K562 (cell line): ENCODE data around the gene FBLN7. TPM values are rescaled to one million over a fixed set of nuclear protein-coding genes. Genes with fewer than 3 reads are reported as not detected.

Source experiments
- ATAC-seq: fragments of 200-7000 bp; cut with Tn5 transposase; 3 replicates; pipeline ENCODE4 v1.9.1; 2020; ENCODE audit warnings: moderate library complexity
- BruUV-seq: library from RNA; stranded (reverse); fragments of 400-500 nt; replicated peaks from 2 replicates; lab custom pipeline; 2021; lab: Mats Ljungman, UMichigan
- CTCF ChIA-PET: fragments of 300-600 bp; formaldehyde crosslinking; extraction: SDS; loops from one replicate; lab custom pipeline; 2021; ENCODE audit warnings: low intra/inter-chr PET ratio; lab: Yijun Ruan, JAX
- POLR2A ChIA-PET: fragments of 300-600, 350-650 bp; sonication (Branson Sonifier 250); formaldehyde crosslinking; extraction: SDS; loops from one replicate; lab custom pipeline; 2021; ENCODE audit warnings: antibody characterized with exemption, inconsistent platforms; lab: Yijun Ruan, JAX
- DNase-seq, 4 experiments: peaks; one replicate each; pipeline versions ENCODE4 v3.0.0 to v3.0.0-alpha.2; 2011 to 2018; ENCODE audit warnings: low spot score in 3 of 4, mixed read lengths in 3 of 4; ENCODE audit errors: extremely low read depth in 1 of 4
- FAIRE-seq: peaks from 2 replicates; lab custom pipeline; 2011; peaks lifted over from hg19 to GRCh38; lab: Jason Lieb, UNC
- H2AFZ ChIP-seq: 2 replicates; pipeline ENCODE4 v1.6.0; 2011; ENCODE audit warnings: low read depth, low read length, control low read depth, inconsistent platforms
- H3K27ac ChIP-seq: fragments of 200-600 bp; 3 replicates; pipeline ENCODE4 v1.8.0; 2011; ENCODE audit warnings: low read depth, mild to moderate bottlenecking, control low read depth, inconsistent platforms, low read length, moderate library complexity, mixed read lengths; ENCODE audit errors: extremely low read depth
- H3K27me3 ChIP-seq, 2 experiments: fragments of 300-600 bp in 1 of 2; 2 replicates in 1 of 2; 3 replicates in 1 of 2; pipeline versions ENCODE4 v1.6.0 to v1.8.0; 2011; ENCODE audit warnings: inconsistent platforms in 2 of 2, low read length in 2 of 2, mild to moderate bottlenecking in 1 of 2, mixed read lengths in 1 of 2, moderate library complexity in 1 of 2; ENCODE audit not compliant: control insufficient read depth in 2 of 2, insufficient read depth in 2 of 2
- H3K36me3 ChIP-seq: fragments of 300-600 bp; 3 replicates; pipeline ENCODE4 v1.8.0; 2011; ENCODE audit warnings: mild to moderate bottlenecking, low read length, inconsistent platforms; ENCODE audit not compliant: control insufficient read depth, insufficient read depth
- H3K4me1 ChIP-seq, 2 experiments: fragments of 200-600 bp in 1 of 2; replicated peaks in 1 of 2; 2 replicates in 1 of 2; 3 replicates in 1 of 2; pipeline versions ENCODE4 v1.5.1 to v1.8.0; 2011; ENCODE audit warnings: inconsistent platforms in 2 of 2, low read length in 2 of 2, mild to moderate bottlenecking in 1 of 2, mixed read lengths in 1 of 2, moderate library complexity in 1 of 2; ENCODE audit not compliant: control insufficient read depth in 2 of 2, insufficient read depth in 2 of 2
- H3K4me2 ChIP-seq: 2 replicates; pipeline ENCODE4 v1.6.1; 2011; ENCODE audit warnings: low read length, control low read depth, inconsistent platforms, mixed read lengths; ENCODE audit not compliant: insufficient read depth
- H3K4me3 ChIP-seq: fragments of 200-600 bp; sonication (generic), shearing (Covaris generic); 2 replicates; pipeline ENCODE4 v1.5.1; 2016; ENCODE audit warnings: control low read depth, inconsistent platforms
- H3K79me2 ChIP-seq: fragments of 200-600 bp; 3 replicates; pipeline ENCODE4 v1.8.0; 2011; ENCODE audit warnings: low read length, inconsistent platforms; ENCODE audit not compliant: control insufficient read depth, insufficient read depth
- H3K9ac ChIP-seq, 2 experiments: 2 replicates each; pipeline versions ENCODE4 v1.6.0 to v1.6.1; 2011; ENCODE audit warnings: low read depth in 2 of 2, low read length in 2 of 2, control low read depth in 1 of 2, inconsistent platforms in 1 of 2, mild to moderate bottlenecking in 1 of 2, mixed read lengths in 1 of 2; ENCODE audit not compliant: insufficient read depth in 1 of 2
- H3K9me1 ChIP-seq: one replicate; pipeline ENCODE4 v1.6.0; 2011; ENCODE audit warnings: inconsistent platforms, mild to moderate bottlenecking, low read length, moderate library complexity; ENCODE audit not compliant: control insufficient read depth, insufficient read depth
- H3K9me3 ChIP-seq: replicated peaks from 2 replicates; pipeline ENCODE4 v1.5.1; 2011; ENCODE audit warnings: low read depth, low read length, inconsistent platforms; ENCODE audit not compliant: control insufficient read depth, insufficient read depth
- H4K20me1 ChIP-seq: replicated peaks from 2 replicates; pipeline ENCODE4 v1.6.1; 2011; ENCODE audit warnings: low read length, inconsistent platforms, mixed read lengths; ENCODE audit not compliant: control insufficient read depth, insufficient read depth
- C11orf30 ChIP-seq: fragments of 450-650 bp; IDR thresholded peaks from 2 replicates; pipeline ENCODE4 v1.6.1; 2016; ENCODE audit warnings: low read depth, mild to moderate bottlenecking
- CEBPB ChIP-seq: fragments of 450-650 bp; IDR thresholded peaks from 2 replicates; pipeline ENCODE4 v1.6.1; 2016; ENCODE audit warnings: missing genetic modification characterization, missing compliant biosample characterization
- CEBPG ChIP-seq, 3 experiments: fragments of 200-800 bp in 1 of 3; sonication (Bioruptor generic) in 1 of 3; sonication (generic) in 1 of 3; formaldehyde crosslinking in 1 of 3; IDR thresholded peaks in 2 of 3; conservative IDR thresholded peaks in 1 of 3; 2 replicates each; pipeline versions ENCODE4 v1.6.1 to v1.8.0; 2016 to 2022; ENCODE audit warnings: missing compliant biosample characterization in 2 of 3, missing genetic modification characterization in 2 of 3, mild to moderate bottlenecking in 1 of 3, missing genetic modification reagents in 1 of 3
- CHCHD3 ChIP-seq: fragments of 250-450 bp; sonication (Bioruptor Pico); IDR thresholded peaks from 2 replicates; pipeline ENCODE4 v2.1.2; 2022; ENCODE audit warnings: mild to moderate bottlenecking
- FOS ChIP-seq: IDR thresholded peaks from 3 replicates; pipeline ENCODE4 v1.6.1; 2011; ENCODE audit not compliant: insufficient read length; ENCODE audit errors: extremely low read depth
- KDM2B ChIP-seq: fragments of 250-450 bp; sonication (Bioruptor Pico); IDR thresholded peaks from 2 replicates; pipeline ENCODE4 v1.8.0; 2021; ENCODE audit warnings: mild to moderate bottlenecking, moderate library complexity
- MAFF ChIP-seq: IDR thresholded peaks from 2 replicates; pipeline ENCODE4 v1.6.1; 2012; ENCODE audit warnings: low read length, improper control_type of control experiment
- SREBF1 ChIP-seq: fragments of 150-350 bp; IDR thresholded peaks from 2 replicates; pipeline ENCODE4 v1.6.1; 2014; ENCODE audit warnings: antibody characterized with exemption, low read depth, low read length, borderline replicate concordance
- TOE1 ChIP-seq, 2 experiments: fragments of 450-650 bp in 1 of 2; sonication (generic) in 1 of 2; formaldehyde crosslinking in 1 of 2; IDR thresholded peaks; 2 replicates each; pipeline versions ENCODE4 v1.7.1 to v1.8.0; 2016 to 2022; ENCODE audit warnings: borderline replicate concordance in 2 of 2, mild to moderate bottlenecking in 2 of 2, antibody characterized with exemption in 1 of 2, inconsistent platforms in 1 of 2, low read depth in 1 of 2, missing genetic modification reagents in 1 of 2, moderate library complexity in 1 of 2
- ZNF316 ChIP-seq: fragments of 450-650 bp; IDR thresholded peaks from 2 replicates; pipeline ENCODE4 v1.6.1; 2016
- WGBS: fragments of 100-300 bp; shearing (Covaris generic); methylation state at CpG from one replicate; pipeline ENCODE4 v1.1.6; 2016; ENCODE audit warnings: low coverage, mixed read lengths; ENCODE audit not compliant: insufficient coverage; ENCODE audit errors: missing lambda C conversion rate; 5-methylcytosine and 5-hydroxymethylcytosine counted together
- in situ Hi-C: fragments of 300-500 bp; cut with MboI; formaldehyde crosslinking; loops from 4 replicates; pipeline ENCODE4 v1.15.0; 2018; ENCODE audit warnings: inconsistent platforms, mixed read lengths
- intact Hi-C: fragments of 100-400 bp; cut with micrococcal nuclease; formaldehyde crosslinking; loops from 2 replicates; pipeline ENCODE4 v1.14.2; 2022
- polyA plus RNA-seq, 8 experiments: library from polyadenylated mRNA; depleted of rRNA in 4 of 8; stranded (reverse) in 5 of 8; unstranded in 3 of 8; fragments of >200 nt; fragmentation: Nextera tagmentation in 2 of 8; fragmentation: Illumina TruSeq in 1 of 8; extraction: Ambion mirVana in 2 of 8; extraction: Trizol in 1 of 8; gene quantifications; 2 replicates each; pipeline versions ENCODE4 v1.2.1 to v1.2.3, GENCODE V29; 2011 to 2014; ENCODE audit warnings: inconsistent platforms in 1 of 8, missing spikeins in 1 of 8
- total RNA-seq, 7 experiments: library from RNA; depleted of rRNA in 6 of 7; stranded (reverse); fragments of >200 nt in 6 of 7; fragmentation: Illumina TruSeq in 2 of 7; extraction: Trizol in 2 of 7; gene quantifications; 2 replicates each; pipeline versions ENCODE4 v1.2.1 to v1.2.3, GENCODE V29; 2011 to 2021; ENCODE audit warnings: low replicate concordance in 1 of 7
- TF ChIP-seq, protein P1 (sequence below): fragments of 450-650 bp; IDR thresholded peaks from one replicate; pipeline ENCODE4 v1.6.1; 2018; ENCODE audit warnings: mild to moderate bottlenecking, moderate library complexity; ENCODE audit not compliant: partially characterized antibody
- TF ChIP-seq, protein P2 (sequence below), 2 experiments: fragments of 450-650 bp in 1 of 2; sonication (generic) in 1 of 2; formaldehyde crosslinking in 1 of 2; IDR thresholded peaks in 1 of 2; conservative IDR thresholded peaks in 1 of 2; 2 replicates each; pipeline versions ENCODE4 v1.6.1 to v1.8.1; 2016 to 2023; ENCODE audit warnings: mild to moderate bottlenecking in 2 of 2, moderate library complexity in 2 of 2, inconsistent platforms in 1 of 2, missing genetic modification reagents in 1 of 2
- TF ChIP-seq, protein P3 (sequence below): sonication (generic); formaldehyde crosslinking; IDR thresholded peaks from 2 replicates; pipeline ENCODE4 v1.5.0; 2020; ENCODE audit warnings: missing genetic modification reagents
- TF ChIP-seq, protein P4 (sequence below): fragments of 450-650 bp; formaldehyde crosslinking; IDR thresholded peaks from 2 replicates; pipeline ENCODE4 v1.4.0; 2020; ENCODE audit warnings: mild to moderate bottlenecking, mixed read lengths

FBLN7 gene
- total and polyA plus RNA-seq, 9 of the 15 experiments (the other 6 are each of a cell fraction or from before 2014, with no cell fraction given): 0.13 TPM; not detected in 8

DNA sequence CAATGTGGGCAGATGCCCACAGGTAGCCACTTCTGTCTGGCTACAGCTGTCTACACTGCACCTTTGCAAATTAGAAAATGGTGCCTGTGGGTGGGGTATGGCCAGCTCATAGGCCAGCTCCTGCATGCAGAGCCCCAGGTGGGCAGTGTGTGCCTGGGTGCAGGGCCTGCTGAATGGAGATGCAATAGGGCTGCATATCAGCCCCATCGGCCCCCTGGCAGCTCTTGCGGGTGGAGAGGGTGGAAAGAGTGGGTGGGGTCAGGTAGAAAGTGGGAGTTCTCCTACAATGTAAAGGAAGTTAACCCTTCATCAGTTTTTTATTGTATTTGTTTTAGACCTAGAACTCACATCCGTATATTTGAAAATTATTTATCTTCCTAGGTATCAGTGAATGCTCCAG lies 37.1 kb downstream of the FBLN7 start (continued):
- TF ChIP-seq, protein P1, sequence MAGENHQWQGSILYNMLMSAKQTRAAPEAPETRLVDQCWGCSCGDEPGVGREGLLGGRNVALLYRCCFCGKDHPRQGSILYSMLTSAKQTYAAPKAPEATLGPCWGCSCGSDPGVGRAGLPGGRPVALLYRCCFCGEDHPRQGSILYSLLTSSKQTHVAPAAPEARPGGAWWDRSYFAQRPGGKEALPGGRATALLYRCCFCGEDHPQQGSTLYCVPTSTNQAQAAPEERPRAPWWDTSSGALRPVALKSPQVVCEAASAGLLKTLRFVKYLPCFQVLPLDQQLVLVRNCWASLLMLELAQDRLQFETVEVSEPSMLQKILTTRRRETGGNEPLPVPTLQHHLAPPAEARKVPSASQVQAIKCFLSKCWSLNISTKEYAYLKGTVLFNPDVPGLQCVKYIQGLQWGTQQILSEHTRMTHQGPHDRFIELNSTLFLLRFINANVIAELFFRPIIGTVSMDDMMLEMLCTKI: no peak

DNA sequence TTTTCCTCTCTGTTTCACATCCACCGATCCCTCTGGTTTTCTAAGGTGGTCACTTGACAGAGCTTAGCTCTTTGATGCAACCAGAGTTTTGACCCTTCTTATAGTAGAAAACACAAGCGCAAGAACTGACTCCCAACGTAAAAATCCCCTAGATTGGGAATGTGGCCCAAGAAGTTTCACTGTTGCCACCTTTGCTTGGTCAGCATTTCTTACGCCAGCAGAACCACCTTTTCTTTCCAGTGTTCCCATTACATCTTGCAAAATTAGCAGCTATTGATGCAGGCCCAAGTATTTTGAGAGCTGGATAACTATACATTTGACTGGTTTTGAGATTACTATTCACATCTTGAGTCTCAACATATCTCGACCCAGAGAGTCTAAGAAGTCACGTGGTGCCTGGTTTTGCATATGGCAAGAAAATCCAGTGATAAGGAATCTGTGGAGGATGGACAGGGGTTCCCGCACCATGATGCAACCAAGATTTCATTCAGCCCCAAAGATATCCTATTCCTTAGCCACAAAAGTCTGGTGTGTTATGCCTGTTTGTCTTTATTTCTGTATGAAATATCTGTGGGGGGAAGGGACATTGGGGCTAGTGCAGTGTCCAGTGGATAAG lies 37.9 kb downstream of the FBLN7 start:
- ATAC-seq: no peak
- Histone ChIP-seq H4K20me1 (no peaks in the 10 kb centered on the region), H3K9me1 (no peaks in the 10 kb centered on the region), H3K9me3 (no peaks in the 10 kb centered on the region), H3K27me3 (peaks cover 1 to 8% of the 10 kb centered on the region in 2 experiments; a peak in 3 of 5 replicates), H3K4me2 (no peak overlapping the region), H3K79me2 (no peaks in the 10 kb centered on the region), H3K4me3 (no peak overlapping the region), H3K27ac (no peak overlapping the region), H2AFZ (no peak overlapping the region), H3K4me1 (peaks cover 0 to 8% of the 10 kb centered on the region in 2 experiments; a peak in 3 of 5 replicates), H3K36me3 (no peaks in the 10 kb centered on the region), H3K9ac (no peak overlapping the region)
- CTCF ChIA-PET: no interaction called here
- intact Hi-C loops: no loop called here
- POLR2A ChIA-PET: interaction anchor here (0.5 to 1.1 kb wide), 2 partner anchors 10 to 12 kb away, joined by 3 read pairs; no protein-coding TSS in a partner anchor
- in situ Hi-C loops: no loop called here
- FAIRE-seq: no peak
- DNase-seq: no peak
- BruUV-seq: no TSS peak
- 26% methylated on average over 7 of the region's 7 CpGs for WGBS
- TF ChIP-seq KDM2B (no peak), CEBPG (CRISPR knock-in tag; IDR thresholded peaks at IDR 0.05) (no peak), CEBPG (tag; conservative IDR thresholded peaks at IDR 0.05 in 1 of 2, IDR thresholded peaks at IDR 0.05 in 1 of 2) (peak; percentile 30 to 82; a peak in 3 of 4 replicates), CHCHD3 (no peak), TOE1 (IDR thresholded peaks at IDR 0.05; ENCODE audit: borderline replicate concordance) (peak; percentile 85; the same call in 1 of the 2 replicates), TOE1 (CRISPR knock-in tag; IDR thresholded peaks at IDR 0.05; ENCODE audit: borderline replicate concordance, low read depth) (no peak), CEBPB (tag) (0 out of 2 replicates have a peak, but pooled peaks have one; percentile 11), FOS (no peak), C11orf30 (peak; percentile 82), SREBF1 (no peak), MAFF (peak; percentile 83), ZNF316 (peak; percentile 89)
- TF ChIP-seq, protein P2, sequence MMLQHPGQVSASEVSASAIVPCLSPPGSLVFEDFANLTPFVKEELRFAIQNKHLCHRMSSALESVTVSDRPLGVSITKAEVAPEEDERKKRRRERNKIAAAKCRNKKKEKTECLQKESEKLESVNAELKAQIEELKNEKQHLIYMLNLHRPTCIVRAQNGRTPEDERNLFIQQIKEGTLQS (IDR thresholded peaks at IDR 0.05): peak; percentile 75; the same call in 1 of the 2 replicates
- TF ChIP-seq, protein P2 (CRISPR knock-in tag; conservative IDR thresholded peaks at IDR 0.05): no peak
- TF ChIP-seq, protein P3, sequence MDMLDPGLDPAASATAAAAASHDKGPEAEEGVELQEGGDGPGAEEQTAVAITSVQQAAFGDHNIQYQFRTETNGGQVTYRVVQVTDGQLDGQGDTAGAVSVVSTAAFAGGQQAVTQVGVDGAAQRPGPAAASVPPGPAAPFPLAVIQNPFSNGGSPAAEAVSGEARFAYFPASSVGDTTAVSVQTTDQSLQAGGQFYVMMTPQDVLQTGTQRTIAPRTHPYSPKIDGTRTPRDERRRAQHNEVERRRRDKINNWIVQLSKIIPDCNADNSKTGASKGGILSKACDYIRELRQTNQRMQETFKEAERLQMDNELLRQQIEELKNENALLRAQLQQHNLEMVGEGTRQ (CRISPR knock-in tag): peak; percentile 79
- TF ChIP-seq, protein P4, sequence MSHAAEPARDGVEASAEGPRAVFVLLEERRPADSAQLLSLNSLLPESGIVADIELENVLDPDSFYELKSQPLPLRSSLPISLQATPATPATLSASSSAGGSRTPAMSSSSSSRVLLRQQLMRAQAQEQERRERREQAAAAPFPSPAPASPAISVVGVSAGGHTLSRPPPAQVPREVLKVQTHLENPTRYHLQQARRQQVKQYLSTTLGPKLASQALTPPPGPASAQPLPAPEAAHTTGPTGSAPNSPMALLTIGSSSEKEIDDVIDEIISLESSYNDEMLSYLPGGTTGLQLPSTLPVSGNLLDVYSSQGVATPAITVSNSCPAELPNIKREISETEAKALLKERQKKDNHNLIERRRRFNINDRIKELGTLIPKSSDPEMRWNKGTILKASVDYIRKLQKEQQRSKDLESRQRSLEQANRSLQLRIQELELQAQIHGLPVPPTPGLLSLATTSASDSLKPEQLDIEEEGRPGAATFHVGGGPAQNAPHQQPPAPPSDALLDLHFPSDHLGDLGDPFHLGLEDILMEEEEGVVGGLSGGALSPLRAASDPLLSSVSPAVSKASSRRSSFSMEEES (CRISPR knock-in tag): peak; percentile 92
